GM04503 (cell line): ENCODE data around the gene FBXO8.

ENCODE experiments used
- DNase-seq: peaks from one replicate; pipeline ENCODE4 v3.0.0-alpha.2; 2012; ENCODE audit warnings: low read depth

Gene FBXO8

GRCh38 chr4:174207367-174207766, 76.1 kb downstream of the FBXO8 start:
- DNase-seq = no peak

DNA sequence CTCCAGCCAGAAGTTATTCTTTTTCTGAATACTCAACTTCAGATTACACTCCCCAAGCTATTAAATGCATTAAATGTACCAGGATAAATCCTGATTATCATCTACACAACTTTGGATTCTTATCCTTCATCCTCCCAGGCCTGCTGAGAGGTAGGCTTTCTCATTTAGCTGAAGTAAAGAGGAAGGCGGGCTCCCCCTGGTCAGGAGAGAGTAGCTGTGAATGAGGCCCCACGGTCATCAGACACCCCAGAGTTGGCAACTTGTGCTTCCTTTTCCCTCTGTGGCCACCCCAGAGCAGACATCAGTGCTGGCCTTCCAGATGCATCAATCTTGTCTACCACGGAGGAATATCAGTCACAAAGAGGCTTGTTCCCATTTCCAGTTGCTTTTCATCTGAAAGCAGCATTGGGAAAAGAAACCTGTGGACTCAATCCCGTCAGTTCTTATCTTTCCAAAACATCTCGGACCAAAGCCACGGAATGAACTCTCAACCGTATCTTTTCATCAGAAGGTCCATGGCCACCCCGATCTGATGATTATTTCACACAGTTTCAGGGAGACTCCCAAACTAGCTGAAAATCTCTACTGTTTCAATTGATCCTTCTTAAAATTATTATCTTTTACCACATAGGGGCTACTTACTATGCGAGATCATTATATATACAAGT, 79.2 kb downstream of the FBXO8 start:
- no peak for DNase-seq

DNA sequence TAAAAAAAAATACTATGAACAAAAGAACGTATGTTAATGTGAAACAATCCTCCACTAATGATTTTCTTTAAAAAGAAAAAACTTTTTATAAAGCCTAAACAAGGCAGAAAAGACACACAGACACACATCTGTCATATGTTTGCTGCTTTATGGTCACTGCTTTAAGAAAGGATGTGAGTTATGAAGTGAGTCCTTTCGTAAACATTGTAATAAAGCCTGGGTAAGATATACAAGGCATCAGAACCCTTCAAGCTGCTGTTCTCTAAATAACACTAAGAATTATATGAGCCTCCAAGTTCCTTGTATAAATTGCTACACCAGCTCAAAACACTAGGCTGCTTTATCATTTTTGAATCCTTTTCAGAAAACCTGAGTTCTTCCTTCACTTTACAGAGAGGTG, 81.6 kb downstream of the FBXO8 start:
- DNase-seq = no peak

DNA sequence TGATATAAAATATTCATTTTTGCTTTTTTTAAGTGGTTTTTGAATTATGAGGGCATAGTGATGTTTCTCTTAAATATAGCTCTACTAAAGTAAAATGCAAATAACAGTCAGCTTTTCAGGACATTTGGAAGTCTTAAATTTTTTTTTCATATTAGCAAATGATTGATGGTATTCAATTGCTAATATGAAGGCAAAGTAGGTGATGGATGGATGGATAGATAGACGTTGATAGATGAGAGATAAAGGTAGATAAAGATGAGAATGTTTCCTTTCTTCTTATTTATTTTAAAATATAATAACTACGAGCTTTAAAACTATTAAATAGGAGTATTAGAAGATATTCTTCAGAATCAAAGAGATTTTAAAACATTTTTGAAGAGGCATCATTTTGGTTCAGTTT, 83.7 kb downstream of the FBXO8 start:
- no peak for DNase-seq

DNA sequence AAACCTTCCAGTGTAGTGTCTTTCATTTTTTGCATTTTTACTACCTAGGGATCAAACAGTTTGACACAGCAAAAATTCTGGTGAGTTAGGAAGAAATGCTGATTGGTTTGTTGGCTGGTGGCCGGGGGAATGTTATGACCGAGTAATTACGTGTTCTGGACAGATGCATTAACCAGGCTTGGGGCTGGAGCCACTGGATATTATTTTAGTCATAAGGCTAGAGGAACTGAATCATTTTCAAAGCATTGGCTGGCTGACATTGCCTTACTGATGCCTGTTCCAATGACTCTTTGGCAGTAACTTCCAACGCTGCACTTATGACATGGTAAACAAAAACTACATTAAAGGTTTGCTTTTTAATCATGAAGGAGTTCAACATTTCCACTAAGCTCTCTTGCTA, 84.6 kb downstream of the FBXO8 start:
- DNase-seq = peak; percentile 50

DNA sequence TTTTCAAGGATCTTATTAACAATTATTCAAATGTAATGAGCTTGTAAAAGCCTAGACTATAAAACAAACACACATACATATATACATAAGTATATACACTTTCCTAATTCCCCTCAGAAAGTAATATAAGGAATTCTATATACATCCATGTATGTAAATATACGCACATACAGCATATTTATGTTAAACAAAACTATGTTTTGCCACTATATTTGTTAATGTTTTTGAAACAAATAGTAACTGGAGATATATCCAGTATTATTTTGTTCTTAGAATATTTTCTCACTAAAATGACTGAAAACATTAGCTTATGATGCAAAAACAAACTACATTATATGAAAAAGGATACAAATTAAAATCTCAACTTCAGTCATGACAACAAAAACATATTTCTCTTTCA, 85.1 kb downstream of the FBXO8 start:
- DNase-seq = no peak

DNA sequence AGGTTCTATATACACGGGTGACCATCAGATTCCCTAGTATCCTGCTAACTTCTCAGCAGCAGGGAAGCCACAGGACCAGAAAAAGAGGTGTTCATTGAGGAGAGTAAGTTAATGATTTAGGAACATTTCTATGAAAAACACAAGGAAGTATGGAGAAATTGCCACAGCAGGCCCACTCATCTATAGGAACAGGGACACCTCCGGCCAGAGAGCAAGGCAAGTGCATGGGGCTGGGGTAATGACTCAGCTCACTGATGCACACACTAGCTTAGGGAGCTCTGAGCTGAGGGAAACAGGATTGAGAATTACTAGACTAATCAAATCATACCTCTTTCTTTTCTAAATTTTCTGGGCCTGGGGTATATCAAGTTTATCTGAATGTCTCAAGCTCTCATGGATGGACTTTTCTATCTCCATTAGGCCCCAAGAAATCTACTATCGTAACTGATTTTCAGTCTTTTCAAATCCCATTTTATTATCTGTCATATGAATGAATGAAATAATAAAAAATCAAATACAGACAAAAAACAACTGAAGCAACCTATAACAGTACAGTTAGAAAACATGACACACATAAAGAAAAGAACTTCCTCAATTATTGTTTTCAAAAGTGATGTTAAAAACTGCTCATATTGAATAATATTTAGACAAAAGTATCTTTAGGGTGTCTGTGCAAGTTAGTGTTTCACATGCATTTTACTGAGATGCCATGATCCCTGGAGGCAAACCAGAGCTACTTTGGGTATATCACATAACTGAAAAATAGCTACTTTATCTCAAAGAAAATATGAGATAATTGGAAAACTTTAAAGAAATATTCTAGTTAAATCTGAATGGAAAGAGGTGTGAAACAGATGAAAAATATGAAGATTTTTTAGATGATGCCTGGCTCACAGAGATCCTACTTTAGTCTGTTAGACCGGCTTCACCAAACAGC, 89.8 kb downstream of the FBXO8 start:
- no peak for DNase-seq

- no peak for DNase-seq
Measured at GRCh38 chr4:174192943-174193342, 90.5 kb downstream of the FBXO8 start.

GRCh38 chr4:174190832-174191500, 92.5 kb downstream of the FBXO8 start:
- no peak for DNase-seq

DNA sequence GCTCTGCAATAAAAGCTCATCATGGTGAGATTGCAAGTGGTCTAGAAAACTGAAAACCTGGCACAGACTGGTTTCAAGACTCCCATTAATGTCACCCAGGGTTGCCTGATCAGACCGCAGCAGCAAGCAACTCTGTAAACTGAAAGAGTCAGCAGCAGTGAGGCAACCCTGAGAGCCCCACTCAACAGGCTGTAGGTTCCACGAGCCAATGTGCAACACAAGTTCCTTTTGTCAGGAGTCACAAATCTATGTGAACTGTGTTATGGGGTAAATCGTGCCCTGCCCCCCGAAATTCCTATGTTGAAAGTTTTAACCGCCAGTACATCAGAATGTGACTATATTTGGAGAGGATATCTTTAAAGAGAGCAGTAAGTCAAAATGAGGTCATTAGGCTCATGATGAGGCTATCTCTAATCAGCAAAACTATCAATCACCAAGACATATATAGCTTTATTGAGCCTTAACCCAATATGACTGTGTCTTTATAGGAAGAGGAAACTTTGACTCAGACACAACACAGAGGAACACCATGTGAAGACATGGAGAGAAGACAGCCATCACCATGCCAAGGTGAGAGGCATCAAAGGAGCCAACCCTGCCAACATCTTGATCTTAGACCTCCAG, 94.0 kb downstream of the FBXO8 start:
- DNase-seq = no peak
